Erythroblast (primary cell): ENCODE data around the gene TBX20.

Experiments used
- GATA1 ChIP-seq: IDR thresholded peaks from 2 replicates; pipeline ENCODE4 v1.6.1; 2011; ENCODE audit warnings: low read depth, mild to moderate bottlenecking, control low read depth, low read length, moderate library complexity
- POLR2A ChIP-seq: IDR thresholded peaks from 2 replicates; pipeline ENCODE4 v1.6.1; 2011; ENCODE audit warnings: mild to moderate bottlenecking, low read length

DNA sequence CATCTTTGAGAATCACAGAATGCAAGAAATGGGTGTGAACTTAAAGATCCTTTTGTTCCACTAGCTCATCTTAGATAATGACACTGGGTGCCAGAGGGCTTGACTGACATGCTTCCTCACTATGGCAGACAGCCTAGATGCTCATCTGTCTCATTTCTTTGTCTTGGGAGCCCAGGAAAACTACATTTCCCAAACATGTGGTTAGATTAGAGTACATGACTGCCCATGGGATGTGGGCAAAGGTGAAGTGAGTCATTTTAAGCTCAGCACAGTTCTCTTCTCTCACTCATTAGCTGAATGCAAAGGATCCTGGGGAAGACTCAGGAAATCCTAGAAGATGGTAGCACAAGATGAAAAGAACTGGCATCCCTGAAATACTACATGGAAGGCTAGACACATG, 32.5 kb upstream of the TBX20 start:
- TF ChIP-seq POLR2A = no peak
- no peak for TF ChIP-seq GATA1
